HEK293 (cell line): ENCODE results near the gene SHISAL2B.
A peak's percentile ranks its signal among the peaks of the same experiment; 100 is the strongest.

Source experiments
- CTCF ChIA-PET: fragments of 350-600 bp; formaldehyde crosslinking; extraction: SDS; loops from one replicate; lab custom pipeline; 2021; ENCODE audit warnings: antibody characterized with exemption; lab: Yijun Ruan, JAX
- POLR2A ChIA-PET: fragments of 300-600 bp; formaldehyde crosslinking; extraction: SDS; loops from one replicate; lab custom pipeline; 2020; ENCODE audit warnings: antibody characterized with exemption, inconsistent platforms; lab: Yijun Ruan, JAX
- H3K27ac ChIP-seq: fragments of 200-500 bp; sonication (Bioruptor generic); 2 replicates; pipeline ENCODE4 v1.5.1; 2014; ENCODE audit warnings: low read depth, low read length, control low read depth, inconsistent platforms; ENCODE audit errors: extremely low read depth
- H3K36me3 ChIP-seq, 2 experiments: fragments of 200-500 bp in 1 of 2; sonication (Bioruptor generic) in 1 of 2; 1 replicate in 1 of 2; 2 replicates in 1 of 2; pipeline ENCODE4 v1.5.1; 2014 to 2017; ENCODE audit warnings: inconsistent platforms in 2 of 2, low read length in 2 of 2; ENCODE audit not compliant: control insufficient read depth in 2 of 2, insufficient read depth in 1 of 2
- H3K4me1 ChIP-seq: fragments of 200-500 bp; sonication (Bioruptor generic); 2 replicates; pipeline ENCODE4 v1.5.1; 2014; ENCODE audit warnings: mild to moderate bottlenecking, low read length, inconsistent platforms; ENCODE audit not compliant: control insufficient read depth, insufficient read depth
- H3K4me3 ChIP-seq: 2 replicates; pipeline ENCODE4 v1.5.1; 2011; ENCODE audit warnings: low read depth, mild to moderate bottlenecking, control low read depth, low read length, moderate library complexity
- H3K9me3 ChIP-seq: fragments of 200-500 bp; sonication (Bioruptor generic); 2 replicates; pipeline ENCODE4 v1.5.1; 2014; ENCODE audit warnings: low read depth, low read length, inconsistent platforms; ENCODE audit not compliant: control insufficient read depth, insufficient read depth
- FEZF1 ChIP-seq: fragments of 450-650 bp; formaldehyde crosslinking; IDR thresholded peaks from 2 replicates; pipeline ENCODE4 v1.5.1; 2016; ENCODE audit warnings: missing biosample characterization, missing genetic modification characterization
- GLIS1 ChIP-seq: fragments of 450-650 bp; formaldehyde crosslinking; IDR thresholded peaks from 2 replicates; pipeline ENCODE4 v1.5.1; 2016; ENCODE audit warnings: missing biosample characterization, missing genetic modification characterization
- HIC1 ChIP-seq: fragments of 450-650 bp; formaldehyde crosslinking; IDR thresholded peaks from 2 replicates; pipeline ENCODE4 v1.5.1; 2016; ENCODE audit warnings: missing biosample characterization, missing genetic modification characterization
- MEIS1 ChIP-seq: sonication (generic); formaldehyde crosslinking; IDR thresholded peaks from 2 replicates; pipeline ENCODE4 v1.8.1; 2022; ENCODE audit warnings: missing genetic modification reagents, mild to moderate bottlenecking, borderline replicate concordance
- OVOL3 ChIP-seq: fragments of 450-650 bp; formaldehyde crosslinking; IDR thresholded peaks from 2 replicates; pipeline ENCODE4 v1.5.1; 2016; ENCODE audit warnings: missing biosample characterization, missing genetic modification characterization
- PBX3 ChIP-seq: sonication (generic); formaldehyde crosslinking; IDR thresholded peaks from 2 replicates; pipeline ENCODE4 v1.8.1; 2022; ENCODE audit warnings: mild to moderate bottlenecking, moderate library complexity, missing genetic modification reagents
- SP7 ChIP-seq: fragments of 450-650 bp; formaldehyde crosslinking; IDR thresholded peaks from 2 replicates; pipeline ENCODE4 v1.5.1; 2016; ENCODE audit warnings: missing biosample characterization, missing genetic modification characterization
- TCF7L2 ChIP-seq: IDR thresholded peaks from 2 replicates; pipeline ENCODE4 v1.6.1; 2011; ENCODE audit warnings: low read depth, mild to moderate bottlenecking, inconsistent platforms, low read length, moderate library complexity, borderline replicate concordance
- ZBTB1 ChIP-seq: fragments of 450-650 bp; formaldehyde crosslinking; IDR thresholded peaks from 2 replicates; pipeline ENCODE4 v1.5.1; 2016; ENCODE audit warnings: missing biosample characterization, missing genetic modification characterization
- ZBTB11 ChIP-seq: fragments of 450-650 bp; formaldehyde crosslinking; conservative IDR thresholded peaks from 2 replicates; pipeline ENCODE4 v1.5.1; 2016; ENCODE audit warnings: low read depth, missing biosample characterization, missing genetic modification characterization
- ZBTB17 ChIP-seq: fragments of 450-650 bp; formaldehyde crosslinking; IDR thresholded peaks from 2 replicates; pipeline ENCODE4 v1.5.1; 2016; ENCODE audit warnings: missing biosample characterization, missing genetic modification characterization
- ZBTB20 ChIP-seq: fragments of 450-650 bp; formaldehyde crosslinking; IDR thresholded peaks from 2 replicates; pipeline ENCODE4 v1.5.1; 2016; ENCODE audit warnings: missing biosample characterization, missing genetic modification characterization
- ZBTB6 ChIP-seq: fragments of 450-650 bp; formaldehyde crosslinking; IDR thresholded peaks from 2 replicates; pipeline ENCODE4 v1.5.1; 2017; ENCODE audit warnings: missing biosample characterization, missing genetic modification characterization
- ZIC2 ChIP-seq: fragments of 450-650 bp; formaldehyde crosslinking; IDR thresholded peaks from 2 replicates; pipeline ENCODE4 v1.5.1; 2016; ENCODE audit warnings: missing biosample characterization, missing genetic modification characterization
- ZNF2 ChIP-seq: fragments of 450-650 bp; formaldehyde crosslinking; IDR thresholded peaks from 2 replicates; pipeline ENCODE4 v1.5.1; 2016; ENCODE audit warnings: missing biosample characterization, missing genetic modification characterization
- ZNF335 ChIP-seq: fragments of 450-650 bp; formaldehyde crosslinking; conservative IDR thresholded peaks from 2 replicates; pipeline ENCODE4 v1.5.1; 2016; ENCODE audit warnings: missing biosample characterization, missing genetic modification characterization
- ZNF341 ChIP-seq: fragments of 450-650 bp; formaldehyde crosslinking; IDR thresholded peaks from 2 replicates; pipeline ENCODE4; 2016; ENCODE audit warnings: low read depth, missing biosample characterization, missing genetic modification characterization
- ZNF37A ChIP-seq: fragments of 450-650 bp; IDR thresholded peaks from 2 replicates; pipeline ENCODE4 v1.5.1; 2018; ENCODE audit warnings: missing biosample characterization, missing genetic modification characterization
- ZNF423 ChIP-seq: fragments of 450-650 bp; formaldehyde crosslinking; IDR thresholded peaks from 2 replicates; pipeline ENCODE4 v1.5.1; 2016; ENCODE audit warnings: missing biosample characterization, missing genetic modification characterization
- ZNF544 ChIP-seq: fragments of 450-650 bp; formaldehyde crosslinking; IDR thresholded peaks from 2 replicates; pipeline ENCODE4 v1.5.0; 2017; ENCODE audit warnings: missing biosample characterization, missing genetic modification characterization
- ZNF747 ChIP-seq: fragments of 450-650 bp; formaldehyde crosslinking; IDR thresholded peaks from 2 replicates; pipeline ENCODE4 v1.5.1; 2016; ENCODE audit warnings: missing biosample characterization, missing genetic modification characterization
- ZNF777 ChIP-seq: fragments of 450-650 bp; formaldehyde crosslinking; IDR thresholded peaks from 2 replicates; pipeline ENCODE4 v1.5.1; 2017; ENCODE audit warnings: missing biosample characterization, missing genetic modification characterization, borderline replicate concordance
- ZNF843 ChIP-seq: fragments of 450-650 bp; formaldehyde crosslinking; IDR thresholded peaks from 2 replicates; pipeline ENCODE4 v1.5.1; 2016; ENCODE audit warnings: missing biosample characterization, missing genetic modification characterization
- ZSCAN5A ChIP-seq: fragments of 450-650 bp; formaldehyde crosslinking; IDR thresholded peaks from 2 replicates; pipeline ENCODE4 v1.5.1; 2016; ENCODE audit warnings: missing biosample characterization, missing genetic modification characterization

SHISAL2B gene

GRCh38 chr5:64690417-64691151 lies at the start of gene SHISAL2B (continued):
- TF ChIP-seq HIC1: 0 out of 2 replicates have a peak, but pooled peaks have one; percentile 44
- 0 out of 2 replicates have a peak, but pooled peaks have one; percentile 51 for TF ChIP-seq ZNF423
- no peak for TF ChIP-seq ZBTB6
- peak; percentile 79 for TF ChIP-seq ZNF335 (tag by site-specific recombination)
- peak; percentile 70; the same call in 1 of the 2 replicates for TF ChIP-seq ZIC2 (tag by site-specific recombination)
- 0 out of 2 replicates have a peak, but pooled peaks have one; percentile 8 for TF ChIP-seq ZBTB11
- TF ChIP-seq GLIS1: peak; percentile 67
- no peak for TF ChIP-seq ZNF37A
- no peak for TF ChIP-seq ZBTB1 (tag by site-specific recombination)
- TF ChIP-seq ZNF2 (tag by site-specific recombination): 0 out of 2 replicates have a peak, but pooled peaks have one; percentile 56
- no peak for TF ChIP-seq ZNF777 (tag by site-specific recombination)

GRCh38 chr5:64644831-64645230 lies 45.5 kb upstream of the SHISAL2B start:
- no peaks in the 10 kb centered on the region for H3K36me3 ChIP-seq
- no peaks in the 10 kb centered on the region for H3K4me1 ChIP-seq
- POLR2A ChIA-PET: no interaction called here
- H3K27ac ChIP-seq: no peak overlapping the region
- H3K9me3 ChIP-seq: no peaks in the 10 kb centered on the region
- no peak overlapping the region for H3K4me3 ChIP-seq
- CTCF ChIA-PET: interaction anchor here (2.1 kb wide), 1 partner anchor 10 kb away, joined by 11 read pairs; no protein-coding TSS in a partner anchor
- no peak for TF ChIP-seq HIC1
- no peak for TF ChIP-seq TCF7L2
- no peak for TF ChIP-seq OVOL3 (tag by site-specific recombination)
- TF ChIP-seq ZNF747 (tag by site-specific recombination): no peak
- no peak for TF ChIP-seq ZNF544 (tag by site-specific recombination)
- TF ChIP-seq ZBTB20: no peak
- TF ChIP-seq MEIS1: no peak
- TF ChIP-seq FEZF1: no peak
- no peak for TF ChIP-seq ZNF341
- TF ChIP-seq PBX3 (CRISPR knock-in tag): no peak
- no peak for TF ChIP-seq SP7 (tag by site-specific recombination)
- no peak for TF ChIP-seq ZNF843 (tag by site-specific recombination)
- no peak for TF ChIP-seq ZBTB17 (tag by site-specific recombination)
- no peak for TF ChIP-seq ZSCAN5A (tag by site-specific recombination)
